Upper lobe of left lung (tissue), 4 donors: Measurements from ENCODE around the gene MUC16.

ENCODE experiments used
- POLR2AphosphoS5 ChIP-seq, 2 donors: sonication (generic); formaldehyde crosslinking; IDR thresholded peaks; one replicate each; pipeline ENCODE4 v1.5.1; 2017; ENCODE audit warnings: antibody characterized with exemption in 2 of 2
- TF ChIP-seq, protein P1 (sequence below), 6 experiments: fragments of 450-650 bp in 4 of 6; fragments of 200-600 bp in 2 of 6; sonication (generic) in 2 of 6; IDR thresholded peaks; one replicate each; pipeline ENCODE4 v1.5.1; 2016 to 2019; ENCODE audit warnings: antibody characterized with exemption in 6 of 6

DNA sequence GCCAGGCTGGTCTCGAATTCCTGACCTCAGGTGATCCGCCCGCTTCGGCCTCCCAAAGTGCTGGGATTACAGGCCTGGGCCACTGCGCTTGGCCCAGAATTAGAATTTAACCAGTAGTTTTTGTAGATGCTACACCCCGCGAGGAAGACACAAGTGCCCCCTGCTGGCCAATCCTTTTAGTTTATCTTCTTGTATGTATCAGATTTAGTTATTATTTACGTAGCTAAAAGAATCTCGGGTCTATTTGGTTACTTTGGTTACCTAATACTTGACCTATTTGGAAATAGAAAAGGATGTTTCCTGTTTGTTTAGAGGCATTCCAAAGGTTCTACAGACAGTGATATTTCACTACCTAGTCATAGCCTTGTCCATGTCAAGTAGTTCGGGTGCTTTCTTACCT, 22.0 kb downstream of the MUC16 start:
- TF ChIP-seq, protein P1, sequence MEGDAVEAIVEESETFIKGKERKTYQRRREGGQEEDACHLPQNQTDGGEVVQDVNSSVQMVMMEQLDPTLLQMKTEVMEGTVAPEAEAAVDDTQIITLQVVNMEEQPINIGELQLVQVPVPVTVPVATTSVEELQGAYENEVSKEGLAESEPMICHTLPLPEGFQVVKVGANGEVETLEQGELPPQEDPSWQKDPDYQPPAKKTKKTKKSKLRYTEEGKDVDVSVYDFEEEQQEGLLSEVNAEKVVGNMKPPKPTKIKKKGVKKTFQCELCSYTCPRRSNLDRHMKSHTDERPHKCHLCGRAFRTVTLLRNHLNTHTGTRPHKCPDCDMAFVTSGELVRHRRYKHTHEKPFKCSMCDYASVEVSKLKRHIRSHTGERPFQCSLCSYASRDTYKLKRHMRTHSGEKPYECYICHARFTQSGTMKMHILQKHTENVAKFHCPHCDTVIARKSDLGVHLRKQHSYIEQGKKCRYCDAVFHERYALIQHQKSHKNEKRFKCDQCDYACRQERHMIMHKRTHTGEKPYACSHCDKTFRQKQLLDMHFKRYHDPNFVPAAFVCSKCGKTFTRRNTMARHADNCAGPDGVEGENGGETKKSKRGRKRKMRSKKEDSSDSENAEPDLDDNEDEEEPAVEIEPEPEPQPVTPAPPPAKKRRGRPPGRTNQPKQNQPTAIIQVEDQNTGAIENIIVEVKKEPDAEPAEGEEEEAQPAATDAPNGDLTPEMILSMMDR (IDR thresholded peaks at IDR 0.05): no peak
- no peak for TF ChIP-seq POLR2AphosphoS5 (IDR thresholded peaks at IDR 0.05)
